ENCODE measurements around the gene TMEM167B.

GRCh38 chr1:109109906-109110305, 19.3 kb downstream of the TMEM167B start:
- TF ChIP-seq POLR2AphosphoS5 (IDR thresholded peaks at IDR 0.05; ENCODE audit: low read depth, low read length) (no peak), POLR2A (IDR thresholded peaks at IDR 0.05; ENCODE audit: low read depth, low read length) (no peak), TAF1 (IDR thresholded peaks at IDR 0.05; ENCODE audit: low read depth, low read length) (no peak), SPI1 (IDR thresholded peaks at IDR 0.05; ENCODE audit: low read depth, low read length) (no peak)
